Measurements from ENCODE around the gene KIF2B.

DNA sequence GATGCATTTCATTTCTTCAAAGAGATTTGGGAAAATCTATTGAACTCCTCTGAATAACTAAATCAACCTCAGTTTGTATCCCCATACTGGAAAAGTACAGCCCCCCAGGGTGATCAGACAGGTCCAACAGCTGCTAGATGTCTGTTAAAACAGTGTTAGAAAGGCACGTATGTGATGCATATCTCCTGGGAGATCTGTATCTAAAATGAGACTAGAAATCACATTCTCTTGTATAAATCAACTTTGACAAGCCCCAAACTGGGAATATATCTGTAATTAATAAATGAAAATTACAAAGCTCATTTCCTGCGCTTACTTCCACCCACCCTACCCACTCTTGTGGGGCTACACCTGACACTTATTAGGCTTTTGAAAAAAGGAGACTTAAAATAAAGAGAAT lies 3.8 kb upstream of the KIF2B start:
- TF ChIP-seq EZH2 (IDR thresholded peaks at IDR 0.05; ENCODE audit: borderline replicate concordance, insufficient read depth, low read depth, low read length, poor library complexity, severe bottlenecking): no peak
- TF ChIP-seq, protein P1, sequence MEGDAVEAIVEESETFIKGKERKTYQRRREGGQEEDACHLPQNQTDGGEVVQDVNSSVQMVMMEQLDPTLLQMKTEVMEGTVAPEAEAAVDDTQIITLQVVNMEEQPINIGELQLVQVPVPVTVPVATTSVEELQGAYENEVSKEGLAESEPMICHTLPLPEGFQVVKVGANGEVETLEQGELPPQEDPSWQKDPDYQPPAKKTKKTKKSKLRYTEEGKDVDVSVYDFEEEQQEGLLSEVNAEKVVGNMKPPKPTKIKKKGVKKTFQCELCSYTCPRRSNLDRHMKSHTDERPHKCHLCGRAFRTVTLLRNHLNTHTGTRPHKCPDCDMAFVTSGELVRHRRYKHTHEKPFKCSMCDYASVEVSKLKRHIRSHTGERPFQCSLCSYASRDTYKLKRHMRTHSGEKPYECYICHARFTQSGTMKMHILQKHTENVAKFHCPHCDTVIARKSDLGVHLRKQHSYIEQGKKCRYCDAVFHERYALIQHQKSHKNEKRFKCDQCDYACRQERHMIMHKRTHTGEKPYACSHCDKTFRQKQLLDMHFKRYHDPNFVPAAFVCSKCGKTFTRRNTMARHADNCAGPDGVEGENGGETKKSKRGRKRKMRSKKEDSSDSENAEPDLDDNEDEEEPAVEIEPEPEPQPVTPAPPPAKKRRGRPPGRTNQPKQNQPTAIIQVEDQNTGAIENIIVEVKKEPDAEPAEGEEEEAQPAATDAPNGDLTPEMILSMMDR (IDR thresholded peaks at IDR 0.05): no peak

All from B cell (primary cell).